CD4-positive, alpha-beta T cell treated with Interleukin-15 for 1 hour (primary cell): ENCODE data around the gene SLC51A.
"Not testable (repeated sequence)": the region's sequence is repeated elsewhere in the genome, so short reads cannot be mapped to it uniquely, and the experiment has no call there.

Experiments used
- DNase-seq: peaks from one replicate; pipeline ENCODE4 v3.0.0-alpha.2; 2020

The SLC51A gene

GRCh38 chr3:196216089-196216564, at the start of gene SLC51A:
Gene SLC51A, plus strand, starts transcription at chr3:196216534. Its CDS starts 179 bp downstream, at chr3:196216713.
- no peak for DNase-seq

GRCh38 chr3:196166741-196167140, 49.6 kb upstream of the SLC51A start:
- DNase-seq: no peak

GRCh38 chr3:196168808-196169391, 47.4 kb upstream of the SLC51A start:
- DNase-seq: no peak

- peak; percentile 53 for DNase-seq
Observed at GRCh38 chr3:196169836-196170240, 46.5 kb upstream of the SLC51A start.

GRCh38 chr3:196170296-196170695, 46.0 kb upstream of the SLC51A start:
- DNase-seq: not testable (repeated sequence)

GRCh38 chr3:196174652-196175051, 41.7 kb upstream of the SLC51A start:
- DNase-seq: no peak

GRCh38 chr3:196175116-196175625, 41.2 kb upstream of the SLC51A start:
- DNase-seq: no peak

GRCh38 chr3:196175722-196176121, 40.6 kb upstream of the SLC51A start:
- no peak for DNase-seq

GRCh38 chr3:196177567-196177966, 38.8 kb upstream of the SLC51A start:
- DNase-seq: no peak

GRCh38 chr3:196177967-196178366, 38.4 kb upstream of the SLC51A start:
- no peak for DNase-seq

- DNase-seq: no peak
Observed at GRCh38 chr3:196178993-196179379, 37.3 kb upstream of the SLC51A start.

- DNase-seq: peak; percentile 85
Observed at GRCh38 chr3:196179380-196180308, 36.7 kb upstream of the SLC51A start.

GRCh38 chr3:196180346-196180745, 36.0 kb upstream of the SLC51A start:
- no peak for DNase-seq

GRCh38 chr3:196181127-196181546, 35.2 kb upstream of the SLC51A start:
- DNase-seq: no peak

GRCh38 chr3:196184169-196184432, 32.2 kb upstream of the SLC51A start:
- not testable (repeated sequence) for DNase-seq

- no peak for DNase-seq
Observed at GRCh38 chr3:196184881-196185280, 31.5 kb upstream of the SLC51A start.

- no peak for DNase-seq
Observed at GRCh38 chr3:196186651-196187573, 29.4 kb upstream of the SLC51A start.

- no peak for DNase-seq
Observed at GRCh38 chr3:196189566-196190347, 26.6 kb upstream of the SLC51A start.

- peak; percentile 79 for DNase-seq
Observed at GRCh38 chr3:196192036-196192523, 24.3 kb upstream of the SLC51A start.

- no peak for DNase-seq
Observed at GRCh38 chr3:196192524-196193051, 23.7 kb upstream of the SLC51A start.

GRCh38 chr3:196193133-196193735, 23.1 kb upstream of the SLC51A start:
- DNase-seq: no peak
